ENCODE results near the gene TBCK.

DNA sequence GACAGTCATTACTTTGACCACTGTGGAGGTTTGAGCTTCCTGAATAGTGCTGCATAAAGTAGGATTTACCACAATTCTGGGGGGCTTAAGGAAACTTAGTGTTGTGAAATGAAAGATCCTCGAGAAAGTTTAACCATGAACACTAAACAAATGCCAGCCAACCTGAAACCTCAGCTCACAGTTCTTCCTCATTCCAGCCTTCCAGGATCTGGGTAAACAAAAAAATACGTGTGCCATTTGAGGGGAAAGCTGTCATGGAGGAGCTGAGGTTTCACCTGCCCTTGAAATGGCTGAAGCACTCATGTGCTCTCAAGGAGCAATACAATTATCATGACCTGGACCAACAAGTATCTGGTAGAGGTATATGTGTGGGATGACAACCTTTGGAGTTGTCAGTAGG is 278.0 kb downstream of the TBCK start:
- TF ChIP-seq PPARD (CRISPR knock-in tag; IDR thresholded peaks at IDR 0.05) (no peak), MCM7 (IDR thresholded peaks at IDR 0.05) (no peak), ZNF263 (CRISPR knock-in tag; IDR thresholded peaks at IDR 0.05; ENCODE audit: borderline replicate concordance) (no peak), TAF7 (tag; IDR thresholded peaks at IDR 0.05) (no peak), BRD4 (IDR thresholded peaks at IDR 0.05) (no peak), ZNF584 (CRISPR knock-in tag; IDR thresholded peaks at IDR 0.05; ENCODE audit: low read depth) (no peak), ZSCAN32 (CRISPR knock-in tag; IDR thresholded peaks at IDR 0.05) (no peak), ERF (CRISPR knock-in tag; IDR thresholded peaks at IDR 0.05) (no peak), POLR2A (conservative IDR thresholded peaks at IDR 0.05) (no peak), POU5F1 (IDR thresholded peaks at IDR 0.05; ENCODE audit: borderline replicate concordance, low read depth, low read length, partially characterized antibody) (no peak), CC2D1A (IDR thresholded peaks at IDR 0.05) (no peak), TGIF2 (CRISPR knock-in tag; IDR thresholded peaks at IDR 0.05) (no peak)

Data from K562 (cell line).